HG03175 (cell line): ENCODE results near the gene TBC1D22A.

Experiments used
- ATAC-seq: cut with Tn5 transposase; IDR thresholded peaks from one replicate; pipeline ENCODE4 v1.9.1; 2021; ENCODE audit warnings: mild to moderate bottlenecking, moderate library complexity; ENCODE audit not compliant: unreplicated experiment

TBC1D22A gene

GRCh38 chr22:46793497-46793896 lies 31.0 kb downstream of the TBC1D22A start:
- no peak for ATAC-seq

GRCh38 chr22:46794067-46794466 lies 31.6 kb downstream of the TBC1D22A start:
- ATAC-seq, result no peak

GRCh38 chr22:46794491-46794890 lies 32.0 kb downstream of the TBC1D22A start:
- no peak for ATAC-seq

GRCh38 chr22:46795140-46795539 lies 32.7 kb downstream of the TBC1D22A start:
- ATAC-seq, result no peak

GRCh38 chr22:46795845-46796565 lies 33.6 kb downstream of the TBC1D22A start:
- no peak for ATAC-seq

- no peak for ATAC-seq
Measured at GRCh38 chr22:46796566-46797195, 34.2 kb downstream of the TBC1D22A start.

- no peak for ATAC-seq
Measured at GRCh38 chr22:46797355-46797754, 34.9 kb downstream of the TBC1D22A start.

- no peak for ATAC-seq
Measured at GRCh38 chr22:46798041-46798365, 35.6 kb downstream of the TBC1D22A start.

GRCh38 chr22:46798366-46799350 lies 36.2 kb downstream of the TBC1D22A start:
- peak; percentile 56 for ATAC-seq

GRCh38 chr22:46799626-46800025 lies 37.2 kb downstream of the TBC1D22A start:
- ATAC-seq, result no peak

GRCh38 chr22:46800102-46800857 lies 37.8 kb downstream of the TBC1D22A start:
- no peak for ATAC-seq

- ATAC-seq, result no peak
Measured at GRCh38 chr22:46801331-46801811, 38.9 kb downstream of the TBC1D22A start.

- ATAC-seq, result no peak
Measured at GRCh38 chr22:46801826-46802607, 39.6 kb downstream of the TBC1D22A start.

GRCh38 chr22:46802608-46803027 lies 40.2 kb downstream of the TBC1D22A start:
- no peak for ATAC-seq

GRCh38 chr22:46803031-46803880 lies 40.8 kb downstream of the TBC1D22A start:
- ATAC-seq, result no peak

- ATAC-seq, result no peak
Measured at GRCh38 chr22:46803936-46804335, 41.5 kb downstream of the TBC1D22A start.

- ATAC-seq, result no peak
Measured at GRCh38 chr22:46806794-46807193, 44.3 kb downstream of the TBC1D22A start.

GRCh38 chr22:46807458-46807857 lies 45.0 kb downstream of the TBC1D22A start:
- no peak for ATAC-seq
